ENCODE measurements around the gene GNPNAT1. TPM values are rescaled to one million over a fixed set of nuclear protein-coding genes. Genes with fewer than 3 reads are reported as not detected.
"Not testable (repeated sequence)": the region's sequence is repeated elsewhere in the genome, so short reads cannot be mapped to it uniquely, and the experiment has no call there.

GNPNAT1 gene
- polyA plus RNA-seq, 3 donors from 2014 or later: 2.4 to 11.2 (median 6.5) TPM

DNA sequence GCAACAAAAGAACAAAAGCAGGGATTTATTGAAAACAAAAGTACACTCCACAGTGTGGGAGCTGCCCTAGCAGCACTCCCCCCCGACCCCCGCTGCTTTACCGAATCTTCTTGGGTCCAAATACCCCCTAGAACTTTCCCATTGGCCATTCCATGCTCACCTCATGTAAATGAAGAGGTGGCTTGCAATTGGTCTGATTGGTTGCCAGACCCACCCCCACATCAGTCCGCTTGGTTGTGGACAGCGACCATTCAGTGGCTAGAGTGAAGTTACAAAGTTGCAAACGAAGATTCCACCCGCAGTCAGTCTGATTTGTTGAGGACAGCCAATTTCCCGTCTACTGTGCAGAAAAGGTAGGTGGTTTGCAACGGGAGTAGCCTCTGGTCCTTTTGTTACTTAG is 57.6 kb downstream of the GNPNAT1 start:
- peaks cover 5 to 7% (median 5%) of the 10 kb centered on the region in 3 donors for H3K27me3 Mint-ChIP-seq (ENCODE audit: low read depth in 3 of 3)
- H3K27ac Mint-ChIP-seq: no peak overlapping the region
- peaks cover 39 to 81% of the 10 kb centered on the region in 2 donors for H3K4me1 Mint-ChIP-seq
- no peak for DNase-seq
- peaks cover 11 to 20% (median 12%) of the 10 kb centered on the region in 3 donors for H3K36me3 Mint-ChIP-seq
- H3K4me3 Mint-ChIP-seq: no peak overlapping the region
- no peaks in the 10 kb centered on the region for H3K9me3 Mint-ChIP-seq

DNA sequence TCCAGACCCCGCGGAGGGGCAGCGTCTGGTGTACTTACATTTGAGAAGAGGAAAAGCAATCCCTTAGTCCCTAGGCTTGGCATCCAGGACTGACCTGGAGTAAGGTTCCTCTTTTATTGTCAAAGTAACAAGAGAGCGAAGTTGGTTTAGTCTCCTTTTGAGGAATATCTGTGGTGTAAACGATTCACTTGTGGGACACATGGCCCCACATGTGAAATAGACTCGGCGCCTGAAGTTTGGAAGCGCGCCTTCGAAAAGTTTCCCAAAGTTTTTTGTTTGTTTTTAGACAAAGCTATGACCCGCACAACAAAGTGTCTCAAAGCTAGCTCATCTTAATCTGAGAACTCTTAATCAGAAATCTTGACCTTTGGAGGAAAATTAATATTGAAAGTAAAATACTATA is 60.7 kb downstream of the GNPNAT1 start:
- peaks cover 5 to 7% (median 5%) of the 10 kb centered on the region in 3 donors for H3K27me3 Mint-ChIP-seq (ENCODE audit: low read depth in 3 of 3)
- H3K36me3 Mint-ChIP-seq: peaks cover 6 to 23% (median 12%) of the 10 kb centered on the region in 3 donors
- H3K27ac Mint-ChIP-seq: peak overlapping the region; percentile 86 to 96 (median 91)
- H3K4me1 Mint-ChIP-seq: peaks cover 28 to 51% of the 10 kb centered on the region in 2 donors
- H3K9me3 Mint-ChIP-seq: no peaks in the 10 kb centered on the region
- H3K4me3 Mint-ChIP-seq: peak overlapping the region; percentile 84 to 93 (median 91)
- no peak for DNase-seq

DNA sequence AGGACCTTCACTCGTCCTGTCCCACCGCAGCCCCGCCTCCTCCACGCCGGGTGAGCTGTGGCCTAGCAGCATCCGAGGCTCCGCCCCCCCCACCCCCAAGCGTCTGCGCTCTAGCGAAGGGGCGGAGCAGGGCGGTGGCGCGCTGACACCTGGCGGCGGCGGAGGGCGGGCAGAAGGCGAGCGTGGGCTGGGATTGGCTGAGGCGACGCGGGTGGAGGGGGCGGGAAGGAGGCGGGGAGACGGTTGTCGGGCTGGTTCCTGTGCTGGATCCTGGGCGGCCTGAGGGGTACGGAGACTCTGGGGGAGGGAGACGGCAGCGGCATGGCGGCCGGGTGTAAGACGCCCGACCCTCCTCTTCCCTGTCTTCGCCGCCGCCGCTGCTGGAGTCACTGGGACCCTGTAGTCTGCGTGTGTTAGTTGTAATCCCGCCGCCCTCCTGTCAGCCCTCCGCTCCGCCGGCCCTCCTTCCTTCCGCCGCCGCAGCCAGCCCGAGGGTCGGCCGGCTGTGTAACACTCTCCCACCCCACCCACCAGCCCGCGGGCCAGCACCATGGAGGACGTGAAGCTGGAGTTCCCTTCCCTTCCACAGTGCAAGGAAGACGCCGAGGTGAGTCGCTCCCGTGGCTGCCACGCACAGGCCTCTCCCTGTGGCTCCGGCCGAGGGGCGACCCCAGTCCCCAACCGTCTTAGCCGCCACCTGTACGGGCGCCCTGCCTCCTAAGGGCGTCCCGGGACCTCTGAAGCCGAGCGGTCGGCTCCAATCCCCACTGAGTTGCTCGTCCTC is 61.3 kb downstream of the GNPNAT1 start, which contains the start of gene STYX:
Gene STYX (plus strand): TSS at position 242 of the 784 bp plus-strand sequence. CDS start 309 bp downstream, at position 551.
- DNase-seq: peak; percentile 95 to 97 (median 97)
- peak within 1 kb of the TSS; percentile 86 to 96 (median 91) for H3K27ac Mint-ChIP-seq
- peaks cover 5 to 8% (median 7%) of the 10 kb centered on the region in 3 donors for H3K27me3 Mint-ChIP-seq (ENCODE audit: low read depth in 3 of 3)
- peaks cover 28 to 45% of the 10 kb centered on the region in 2 donors for H3K4me1 Mint-ChIP-seq
- peak within 1 kb of the TSS; percentile 84 to 93 (median 91) for H3K4me3 Mint-ChIP-seq
- no peaks in the 10 kb centered on the region for H3K9me3 Mint-ChIP-seq
- peaks cover 7 to 24% (median 12%) of the 10 kb centered on the region in 3 donors for H3K36me3 Mint-ChIP-seq

DNA sequence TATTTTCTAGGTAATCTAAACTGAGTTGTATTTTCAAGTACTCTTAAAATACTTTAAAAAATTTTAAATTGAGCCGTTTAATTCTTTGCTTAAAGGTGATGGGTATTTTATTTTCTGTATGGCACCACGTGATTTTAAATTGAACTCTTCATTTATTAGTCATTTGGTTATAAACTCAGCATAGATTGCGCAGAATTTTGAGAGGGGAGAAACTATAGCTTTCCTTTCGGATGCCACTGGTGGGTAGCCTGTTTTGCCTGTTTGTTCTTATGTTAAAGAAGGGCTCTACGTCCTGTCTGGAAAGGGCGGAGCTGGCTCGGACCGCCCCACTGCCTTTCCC is 61.9 kb downstream of the GNPNAT1 start:
- H3K9me3 Mint-ChIP-seq: no peaks in the 10 kb centered on the region
- peaks cover 27 to 44% of the 10 kb centered on the region in 2 donors for H3K4me1 Mint-ChIP-seq
- no peak for DNase-seq
- peaks cover 5 to 8% (median 7%) of the 10 kb centered on the region in 3 donors for H3K27me3 Mint-ChIP-seq (ENCODE audit: low read depth in 3 of 3)
- peak overlapping the region; percentile 84 to 93 (median 91) for H3K4me3 Mint-ChIP-seq
- H3K36me3 Mint-ChIP-seq: peaks cover 10 to 28% (median 12%) of the 10 kb centered on the region in 3 donors
- peak overlapping the region; percentile 86 to 96 (median 90) for H3K27ac Mint-ChIP-seq

DNA sequence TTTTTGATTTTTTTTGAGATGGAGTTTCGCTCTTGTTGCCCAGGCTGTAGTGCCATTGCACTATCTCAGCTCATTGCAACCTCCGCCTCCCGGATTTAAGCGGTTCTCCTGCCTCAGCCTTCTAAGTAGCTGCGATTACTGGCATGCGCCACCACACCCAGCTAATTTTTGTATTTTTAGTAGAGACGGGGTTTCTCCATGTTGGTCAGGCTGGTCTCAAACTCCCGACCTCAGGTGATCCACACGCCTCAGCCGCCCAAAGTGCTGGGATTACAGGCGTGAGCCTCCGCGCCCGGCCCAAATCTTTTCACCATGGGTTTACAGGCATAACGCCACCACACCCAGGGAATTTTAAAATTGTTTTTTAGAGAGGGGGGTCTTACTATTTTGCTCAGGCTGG is 62.4 kb downstream of the GNPNAT1 start:
- H3K4me3 Mint-ChIP-seq: peak overlapping the region; percentile 33 to 66 (median 56)
- peaks cover 7 to 29% (median 8%) of the 10 kb centered on the region in 3 donors for H3K36me3 Mint-ChIP-seq

DNA sequence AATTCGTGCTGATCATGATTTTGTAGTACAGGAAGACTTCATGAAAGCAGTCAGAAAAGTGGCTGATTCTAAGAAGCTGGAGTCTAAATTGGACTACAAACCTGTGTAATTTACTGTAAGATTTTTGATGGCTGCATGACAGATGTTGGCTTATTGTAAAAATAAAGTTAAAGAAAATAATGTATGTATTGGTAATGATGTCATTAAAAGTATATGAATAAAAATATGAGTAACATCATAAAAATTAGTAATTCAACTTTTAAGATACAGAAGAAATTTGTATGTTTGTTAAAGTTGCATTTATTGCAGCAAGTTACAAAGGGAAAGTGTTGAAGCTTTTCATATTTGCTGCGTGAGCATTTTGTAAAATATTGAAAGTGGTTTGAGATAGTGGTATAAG is 63.9 kb downstream of the GNPNAT1 start:
- H3K27me3 Mint-ChIP-seq (ENCODE audit: low read depth in 3 of 3); H3K27ac Mint-ChIP-seq; H3K4me3 Mint-ChIP-seq; H3K9me3 Mint-ChIP-seq; DNase-seq: not testable (repeated sequence)
- Mint-ChIP-seq H3K36me3 (peaks cover 6 to 31% (median 12%) of the 10 kb centered on the region in 3 donors), H3K4me1 (peaks cover 16 to 23% of the 10 kb centered on the region in 2 donors)

More for the DNA sequence above, 62.4 kb downstream of the GNPNAT1 start:
- peak overlapping the region in 5 of 6 donors; percentile 45 to 77 (median 57) for H3K27ac Mint-ChIP-seq
- H3K9me3 Mint-ChIP-seq; H3K27me3 Mint-ChIP-seq (ENCODE audit: low read depth in 3 of 3); DNase-seq: not testable (repeated sequence)
- H3K4me1 Mint-ChIP-seq: peaks cover 24 to 38% of the 10 kb centered on the region in 2 donors

Other genes with a start within 250 kb of the GNPNAT1 start
- gene TXNDC16, start 239.1 kb downstream of the GNPNAT1 start, polyA plus RNA-seq: 1 to 10 TPM; 2.1 to 3.0 (median 2.2) TPM
- under 1 TPM in 1 of 3 donors, not detected in 2; 0.06 TPM for gene GPR137C, start 238.8 kb downstream of the GNPNAT1 start, polyA plus RNA-seq
- 10 to 100 TPM; 19.3 to 25.8 (median 25.1) TPM for gene ERO1A, start 96.0 kb downstream of the GNPNAT1 start, polyA plus RNA-seq
- 10 to 100 TPM; 47.4 to 67.9 (median 59.7) TPM for gene PSMC6, start 84.4 kb downstream of the GNPNAT1 start, polyA plus RNA-seq
- gene STYX, start 61.4 kb downstream of the GNPNAT1 start, polyA plus RNA-seq: 10 to 100 TPM; 10.6 to 14.8 (median 12.4) TPM
- not detected for gene FERMT2, start 159.4 kb upstream of the GNPNAT1 start, polyA plus RNA-seq